ENCODE results near the gene RBM38. TPM values are rescaled to one million over a fixed set of nuclear protein-coding genes. Genes with fewer than 3 reads are reported as not detected.

Gene RBM38
- total RNA-seq, 2 donors from 2014 or later: 26.5 to 32.7 TPM

GRCh38 chr20:57386762-57387161, 4.4 kb upstream of the RBM38 start:
- intact Hi-C loops (cut with DNase I): loop anchor here (10.0 kb wide), 2 partner anchors 198 to 208 kb away; no protein-coding TSS in a partner anchor
- DNase-seq (ENCODE audit: low spot score): peak; percentile 60

GRCh38 chr20:57387463-57387862, 3.7 kb upstream of the RBM38 start:
- DNase-seq (ENCODE audit: low spot score): peak; percentile 69
- intact Hi-C loops (cut with DNase I): loop anchor here (10.0 kb wide), 2 partner anchors 197 to 207 kb away; no protein-coding TSS in a partner anchor

DNA sequence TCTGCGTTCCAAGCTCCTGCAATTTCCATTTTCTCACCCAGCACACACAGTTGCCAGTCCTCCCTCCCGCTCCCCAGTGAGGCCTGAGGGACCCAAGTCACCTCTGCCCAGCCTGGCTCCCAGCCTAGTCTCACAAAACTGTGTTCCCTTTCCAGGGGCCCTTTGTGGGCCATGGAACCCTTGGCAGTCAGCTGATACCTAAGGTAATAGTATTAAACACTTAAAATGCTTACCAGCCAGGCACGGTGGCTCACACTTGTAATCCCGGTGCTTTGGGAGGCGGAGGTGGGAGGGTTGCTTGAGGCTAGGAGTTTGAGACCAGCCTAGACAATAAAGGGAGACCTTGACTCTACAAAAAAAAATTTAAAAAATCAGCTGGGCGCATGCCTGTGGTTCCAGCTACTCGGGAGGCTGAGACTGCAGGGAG, 3.2 kb upstream of the RBM38 start:
- intact Hi-C loops (cut with DNase I): loop anchor here (10.0 kb wide), 2 partner anchors 197 to 207 kb away; no protein-coding TSS in a partner anchor
- peak; percentile 72 for DNase-seq (ENCODE audit: low spot score)

GRCh38 chr20:57388953-57389694, 2.1 kb upstream of the RBM38 start:
- DNase-seq (ENCODE audit: low spot score): peak; percentile 93
- intact Hi-C loops (cut with DNase I): loop anchor here (10.0 kb wide), 2 partner anchors 196 to 206 kb away; no protein-coding TSS in a partner anchor

DNA sequence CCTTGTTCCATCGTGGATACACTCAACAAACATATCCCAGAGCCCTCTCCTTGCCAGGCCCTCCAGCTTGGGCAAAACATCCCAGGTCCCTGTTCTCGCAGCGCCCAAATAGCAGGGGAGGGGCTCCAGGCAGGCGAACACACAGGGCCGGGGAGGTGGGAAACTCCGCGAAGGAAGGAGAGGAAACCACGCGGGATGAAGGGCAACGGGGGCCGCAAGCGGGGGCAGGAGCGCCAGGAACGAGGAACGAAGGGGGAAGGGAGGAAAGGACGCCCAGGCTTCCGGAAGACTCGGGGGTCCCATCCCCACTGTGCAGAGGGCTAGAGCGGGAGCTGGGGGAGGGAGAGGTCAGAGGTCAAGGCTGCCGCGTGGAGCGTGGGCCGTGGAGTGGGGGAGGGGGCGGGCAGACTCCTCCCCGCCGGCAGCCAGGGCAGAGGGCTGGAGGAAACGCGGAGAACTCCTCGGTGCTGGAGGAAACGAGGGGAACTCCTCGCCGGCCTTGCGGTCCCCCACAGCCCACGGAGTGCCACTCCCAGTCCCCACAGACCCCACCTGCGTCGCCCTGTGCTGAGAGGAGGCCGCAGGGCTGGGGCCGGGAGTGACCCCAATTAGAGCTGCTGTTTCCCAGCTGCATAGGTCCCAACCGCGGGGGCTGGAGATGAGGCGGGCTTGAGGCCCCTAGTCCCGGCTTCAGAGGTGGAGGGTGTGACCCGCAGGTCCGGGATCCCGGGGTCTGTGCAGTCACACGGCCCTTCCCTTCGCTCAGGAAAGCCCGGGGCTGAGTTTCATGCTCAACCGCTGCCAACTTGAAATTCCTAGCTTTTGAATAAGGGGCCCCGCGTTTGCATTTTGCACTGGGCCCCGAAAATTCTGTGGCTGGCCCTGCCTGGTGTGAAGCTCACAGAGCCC, 1.2 kb upstream of the RBM38 start:
- peak; percentile 80 for DNase-seq (ENCODE audit: low spot score)
- intact Hi-C loops (cut with DNase I): loop anchor here (5.0 to 10.0 kb wide), 4 partner anchors 52 to 205 kb away; no protein-coding TSS in a partner anchor

GRCh38 chr20:57391439-57392301, 474 bp downstream of the RBM38 start:
- DNase-seq (ENCODE audit: low spot score): peak; percentile 81
- intact Hi-C loops (cut with DNase I): loop anchor here (5.0 to 10.0 kb wide), 2 partner anchors 51 to 53 kb away; no protein-coding TSS in a partner anchor

DNA sequence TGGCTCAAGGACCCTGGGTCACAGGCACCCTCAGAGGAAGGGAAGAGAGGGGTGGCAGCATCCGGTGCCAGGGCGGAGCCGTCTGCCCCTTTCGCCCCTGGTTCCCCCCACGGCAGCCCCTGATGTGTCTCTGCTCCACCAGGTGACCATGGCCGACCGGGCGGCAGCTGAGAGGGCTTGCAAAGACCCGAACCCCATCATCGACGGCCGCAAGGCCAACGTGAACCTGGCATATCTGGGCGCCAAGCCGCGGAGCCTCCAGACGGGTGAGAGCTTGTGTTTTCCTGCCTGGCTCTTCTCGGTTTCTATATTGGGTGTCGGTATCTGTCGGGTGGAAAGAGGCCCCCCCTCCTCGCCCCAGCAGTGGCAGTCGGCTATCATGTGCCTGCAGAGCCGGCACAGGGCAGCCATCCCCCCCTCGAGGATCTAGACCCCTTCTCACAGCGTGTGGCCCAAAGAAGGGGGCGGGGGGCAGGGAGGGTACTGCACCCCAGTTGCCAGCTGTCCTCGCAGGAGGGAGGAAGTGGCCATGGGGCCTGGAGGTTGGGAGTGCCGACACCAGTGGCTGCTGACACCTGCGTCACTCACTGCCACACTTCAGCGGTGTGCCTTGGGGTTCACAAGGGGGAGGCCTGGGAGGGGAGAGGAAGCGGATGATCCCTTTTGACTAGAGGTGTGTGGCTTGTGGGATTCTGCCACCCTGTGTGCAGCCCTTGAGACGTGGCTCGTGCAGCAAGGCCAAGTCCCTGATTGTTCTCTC, 1.5 kb downstream of the RBM38 start:
- intact Hi-C loops (cut with DNase I): loop anchor here (5.0 to 10.0 kb wide), 2 partner anchors 50 to 52 kb away; no protein-coding TSS in a partner anchor
- DNase-seq (ENCODE audit: low spot score): peak; percentile 85

- intact Hi-C loops (cut with DNase I): loop anchor here (5.0 to 10.0 kb wide), 2 partner anchors 49 to 51 kb away; no protein-coding TSS in a partner anchor
- no peak for DNase-seq (ENCODE audit: low spot score)
Observed at GRCh38 chr20:57393321-57394120, 2.3 kb downstream of the RBM38 start.

GRCh38 chr20:57394121-57395082, 3.2 kb downstream of the RBM38 start:
- intact Hi-C loops (cut with DNase I): loop anchor here (5.0 to 10.0 kb wide), 3 partner anchors 48 to 1013 kb away; no protein-coding TSS in a partner anchor
- no peak for DNase-seq (ENCODE audit: low spot score)

DNA sequence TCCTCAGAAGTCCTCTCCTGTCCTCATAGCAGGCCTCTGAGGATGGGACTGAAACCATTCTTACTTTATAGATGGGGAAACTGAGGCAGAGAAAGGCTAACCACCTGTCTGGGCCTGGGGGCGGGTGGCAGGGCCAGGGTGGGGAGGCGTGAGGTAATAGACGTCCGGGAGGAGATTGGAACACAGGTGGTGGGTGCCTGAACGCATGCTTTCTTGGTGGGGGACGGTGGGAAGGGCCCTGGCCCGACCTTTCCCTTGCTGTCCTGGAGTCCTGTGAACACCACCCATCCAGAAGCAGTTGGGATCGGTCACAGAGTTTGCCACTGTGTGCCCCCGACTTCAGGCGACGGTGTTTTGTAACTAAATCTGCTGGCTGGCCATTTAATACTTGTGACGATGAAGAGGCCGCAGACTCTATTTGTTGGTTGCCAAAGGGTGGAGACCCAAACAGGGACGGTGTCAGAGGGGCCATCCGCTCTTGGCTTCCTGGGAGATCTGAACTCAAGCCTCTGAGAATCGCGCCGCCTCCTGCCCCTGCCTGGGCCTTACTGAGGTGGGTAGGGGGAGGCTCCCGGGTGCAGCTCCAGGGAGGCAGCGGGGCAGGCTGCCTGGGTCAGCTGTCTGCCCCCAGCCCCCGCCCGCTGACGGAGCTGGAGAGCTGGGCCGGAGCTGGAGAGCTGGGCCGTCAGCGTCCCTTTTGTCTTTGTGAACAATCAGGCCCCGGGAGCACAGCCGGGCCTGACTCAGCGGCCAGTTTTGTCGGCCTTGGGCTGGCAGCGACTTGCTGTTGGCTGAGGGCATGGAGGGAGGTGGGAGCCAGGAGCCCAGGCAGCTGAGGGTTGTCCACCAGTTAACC, 4.1 kb downstream of the RBM38 start:
- intact Hi-C loops (cut with DNase I): loop anchor here in 1 of 2 donors (5.0 to 10.0 kb wide), 2 partner anchors 49 to 1012 kb away; no protein-coding TSS in a partner anchor
- DNase-seq (ENCODE audit: low spot score): peak; percentile 93

GRCh38 chr20:57396212-57396983, 5.2 kb downstream of the RBM38 start:
- DNase-seq (ENCODE audit: low spot score): peak; percentile 53
- intact Hi-C loops (cut with DNase I): loop anchor here in 1 of 2 donors (5.0 to 10.0 kb wide), 2 partner anchors 48 to 1011 kb away; no protein-coding TSS in a partner anchor

DNA sequence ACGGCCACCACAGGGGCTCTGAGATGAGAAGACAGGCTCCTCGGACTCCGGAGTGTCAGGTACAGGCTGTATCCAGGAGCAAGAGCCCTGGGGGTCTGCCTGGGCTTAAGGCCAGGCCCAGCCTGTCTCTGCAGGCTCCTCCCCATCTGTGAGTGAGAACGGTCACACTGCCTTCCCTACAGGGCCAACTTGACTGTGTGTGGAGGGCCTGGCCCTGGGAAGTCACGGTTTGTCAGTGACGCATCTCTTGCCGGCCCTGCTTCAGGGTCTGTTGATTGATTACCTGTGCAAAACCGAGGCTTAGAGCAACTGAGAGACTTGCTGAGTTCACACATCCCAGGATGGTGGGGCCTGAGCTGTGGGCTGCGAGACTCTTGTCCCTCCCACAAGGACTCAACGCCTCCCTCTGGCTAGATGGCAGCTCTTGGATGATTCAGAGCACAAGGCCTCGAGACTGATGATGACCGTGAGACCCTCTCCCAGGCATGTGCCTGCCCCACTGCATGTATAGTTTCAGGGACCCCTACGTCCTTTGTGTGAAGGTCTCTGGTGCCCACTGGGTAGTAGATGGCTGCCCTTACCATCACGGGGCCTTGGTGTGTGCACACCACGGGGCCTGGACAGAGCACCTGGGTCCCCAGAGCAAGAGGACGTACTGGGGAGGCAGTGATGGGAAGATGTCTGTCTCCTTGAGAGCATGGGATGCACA, 5.9 kb downstream of the RBM38 start:
- peak; percentile 68 for DNase-seq (ENCODE audit: low spot score)
- intact Hi-C loops (cut with DNase I): loop anchor here in 1 of 2 donors (5.0 to 10.0 kb wide), 2 partner anchors 48 to 1010 kb away; no protein-coding TSS in a partner anchor

GRCh38 chr20:57397693-57398108, 6.5 kb downstream of the RBM38 start:
- intact Hi-C loops (cut with DNase I): loop anchor here in 1 of 2 donors (5.0 to 10.0 kb wide), 2 partner anchors 47 to 1010 kb away; no protein-coding TSS in a partner anchor
- DNase-seq (ENCODE audit: low spot score): peak; percentile 83
